ENCODE measurements around the gene AKAP6.

AKAP6 gene

DNA sequence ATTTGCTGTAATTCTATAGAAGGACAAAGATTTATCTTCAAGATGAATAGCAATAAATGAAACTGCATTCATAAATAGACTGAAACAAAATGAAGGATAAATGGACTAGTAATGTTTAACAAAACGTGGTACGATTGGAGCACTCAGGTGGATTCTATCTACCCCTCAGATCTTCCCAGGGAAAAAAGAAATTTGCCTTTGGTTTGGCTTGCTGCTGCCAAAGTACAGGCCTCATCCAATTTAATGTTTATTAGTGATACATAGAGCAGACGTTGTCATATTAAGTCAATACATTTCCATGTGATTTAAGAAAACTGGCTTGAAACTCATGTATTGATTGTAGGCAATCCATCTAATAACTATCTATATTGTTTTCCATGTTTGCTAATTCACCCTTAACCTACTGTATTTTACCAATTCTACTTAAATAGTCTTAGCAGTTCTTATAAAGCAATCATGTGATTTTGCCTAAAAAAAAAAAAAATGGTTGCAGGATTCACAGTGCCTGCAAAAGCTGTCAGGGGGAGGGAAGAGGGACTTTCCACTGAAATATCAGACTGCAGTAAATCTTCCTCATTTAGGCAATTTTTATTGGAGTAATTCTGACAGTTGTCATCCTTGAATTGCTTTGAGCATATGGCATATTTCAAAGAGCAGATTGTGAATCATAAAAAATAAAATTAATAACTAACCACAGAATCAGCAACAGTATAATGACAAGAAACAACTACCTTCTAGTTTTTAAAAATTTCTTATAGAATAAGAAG, 367.4 kb downstream of the AKAP6 start:
- peaks cover 3% of the 10 kb centered on the region; the same call in 1 of the 2 replicates for H3K4me1 ChIP-seq (ENCODE audit: insufficient read depth, low read length)
- no peak overlapping the region for H3K9ac ChIP-seq (ENCODE audit: low read depth, low read length)
- no peak overlapping the region for H3K27ac ChIP-seq (ENCODE audit: low read length)
- no peak overlapping the region for H3K4me3 ChIP-seq (ENCODE audit: low read length)
- no peaks in the 10 kb centered on the region for H3K27me3 ChIP-seq (ENCODE audit: insufficient read depth, low read length)
- H3K36me3 ChIP-seq (ENCODE audit: insufficient read depth, low read depth, low read length), result no peaks in the 10 kb centered on the region
- H3K9me3 ChIP-seq (ENCODE audit: insufficient read depth, low read depth, low read length), result no peaks in the 10 kb centered on the region

DNA sequence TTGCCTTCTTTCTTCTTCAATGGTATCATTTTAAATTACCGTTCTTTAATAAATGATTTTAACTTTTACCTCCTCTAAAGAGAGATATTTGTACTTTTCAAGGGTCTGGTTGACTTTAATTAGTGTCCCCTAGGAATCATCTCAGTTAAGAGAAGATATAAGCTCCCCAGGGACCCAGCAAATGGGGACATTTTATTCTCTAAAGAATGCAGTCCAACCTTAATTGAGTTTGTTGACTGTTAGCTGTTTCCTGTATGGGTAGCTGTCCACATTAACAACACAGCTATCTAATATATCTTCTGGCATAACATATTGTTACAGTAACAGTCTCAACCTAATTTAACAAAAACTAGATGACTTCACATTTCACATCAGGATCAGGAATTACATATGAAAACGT, 368.0 kb downstream of the AKAP6 start:
- H3K9ac ChIP-seq (ENCODE audit: low read depth, low read length), result no peak overlapping the region
- H3K36me3 ChIP-seq (ENCODE audit: insufficient read depth, low read depth, low read length), result no peaks in the 10 kb centered on the region
- peaks cover 3% of the 10 kb centered on the region; the same call in 1 of the 2 replicates for H3K4me1 ChIP-seq (ENCODE audit: insufficient read depth, low read length)
- no peaks in the 10 kb centered on the region for H3K9me3 ChIP-seq (ENCODE audit: insufficient read depth, low read depth, low read length)
- no peaks in the 10 kb centered on the region for H3K27me3 ChIP-seq (ENCODE audit: insufficient read depth, low read length)
- no peak overlapping the region for H3K4me3 ChIP-seq (ENCODE audit: low read length)
- H3K27ac ChIP-seq (ENCODE audit: low read length), result no peak overlapping the region

DNA sequence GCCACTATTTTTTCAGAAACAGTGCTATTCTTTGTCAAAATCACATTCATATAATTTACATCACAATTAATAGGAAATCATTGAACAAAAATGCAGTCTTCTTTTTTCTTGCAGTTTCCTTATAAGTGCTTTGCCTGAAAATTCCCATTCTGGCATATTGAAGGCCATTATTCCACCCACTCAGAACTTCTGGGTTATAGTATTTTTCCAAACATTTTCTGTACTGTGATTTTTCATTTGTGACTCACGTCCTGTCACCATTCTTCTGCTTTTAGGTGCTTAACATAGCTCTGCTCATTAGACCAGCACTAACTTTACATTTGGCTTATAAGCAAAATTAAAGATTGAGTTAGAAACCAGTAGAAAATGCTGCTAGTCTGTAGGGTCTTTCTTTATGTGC, 368.6 kb downstream of the AKAP6 start:
- no peak overlapping the region for H3K4me3 ChIP-seq (ENCODE audit: low read length)
- H3K9ac ChIP-seq (ENCODE audit: low read depth, low read length), result no peak overlapping the region
- H3K27me3 ChIP-seq (ENCODE audit: insufficient read depth, low read length), result no peaks in the 10 kb centered on the region
- no peak overlapping the region for H3K27ac ChIP-seq (ENCODE audit: low read length)
- no peaks in the 10 kb centered on the region for H3K36me3 ChIP-seq (ENCODE audit: insufficient read depth, low read depth, low read length)
- peaks cover 3% of the 10 kb centered on the region; the same call in 1 of the 2 replicates for H3K4me1 ChIP-seq (ENCODE audit: insufficient read depth, low read length)
- H3K9me3 ChIP-seq (ENCODE audit: insufficient read depth, low read depth, low read length), result no peaks in the 10 kb centered on the region

DNA sequence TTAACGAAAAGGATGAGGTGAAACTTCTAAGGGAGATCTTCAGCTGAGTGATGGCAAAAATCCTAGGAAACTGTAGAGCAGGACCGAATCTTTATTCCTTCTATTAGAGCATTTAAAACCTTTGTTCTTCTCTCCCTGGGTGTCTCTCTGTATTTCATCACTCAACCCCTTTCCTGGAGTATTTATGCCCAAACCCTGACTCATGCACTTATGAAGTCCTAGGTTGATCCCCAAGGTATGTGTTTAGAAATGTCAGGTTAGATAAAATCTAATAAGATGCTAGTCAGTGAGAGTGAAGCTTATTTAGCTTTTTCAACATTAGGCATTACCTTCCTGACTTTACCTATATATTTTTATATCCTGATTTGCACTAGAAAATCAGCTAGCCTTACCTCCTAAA, 369.7 kb downstream of the AKAP6 start:
- Histone ChIP-seq H3K9me3 (ENCODE audit: insufficient read depth, low read depth, low read length) (no peaks in the 10 kb centered on the region), H3K4me1 (ENCODE audit: insufficient read depth, low read length) (peaks cover 6% of the 10 kb centered on the region; the same call in 1 of the 2 replicates), H3K9ac (ENCODE audit: low read depth, low read length) (no peak overlapping the region), H3K27ac (ENCODE audit: low read length) (no peak overlapping the region), H3K36me3 (ENCODE audit: insufficient read depth, low read depth, low read length) (no peaks in the 10 kb centered on the region), H3K27me3 (ENCODE audit: insufficient read depth, low read length) (no peaks in the 10 kb centered on the region), H3K4me3 (ENCODE audit: low read length) (no peak overlapping the region)

DNA sequence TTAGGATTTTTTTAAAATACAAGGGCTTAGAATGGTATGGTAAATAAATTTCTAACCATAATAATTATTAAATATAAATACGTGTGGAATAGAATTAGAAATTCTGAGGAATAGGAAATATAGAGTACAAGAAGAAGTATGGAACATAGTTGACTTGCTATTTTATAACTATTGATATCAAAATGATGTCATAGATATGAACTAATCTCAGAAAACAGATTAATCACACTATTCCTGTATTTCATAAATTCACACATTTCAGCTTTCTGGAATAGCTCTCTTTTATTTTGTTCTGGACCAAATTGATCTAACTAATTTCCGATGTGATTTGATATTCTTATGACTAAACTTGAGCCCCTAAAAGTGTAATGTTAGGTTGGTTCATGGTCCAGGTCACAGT, 372.4 kb downstream of the AKAP6 start:
- no peaks in the 10 kb centered on the region for H3K9me3 ChIP-seq (ENCODE audit: insufficient read depth, low read depth, low read length)
- H3K4me1 ChIP-seq (ENCODE audit: insufficient read depth, low read length), result peaks cover 2% of the 10 kb centered on the region; the same call in 1 of the 2 replicates
- H3K36me3 ChIP-seq (ENCODE audit: insufficient read depth, low read depth, low read length), result no peaks in the 10 kb centered on the region
- H3K9ac ChIP-seq (ENCODE audit: low read depth, low read length), result no peak overlapping the region
- H3K4me3 ChIP-seq (ENCODE audit: low read length), result no peak overlapping the region
- no peak overlapping the region for H3K27ac ChIP-seq (ENCODE audit: low read length)
- H3K27me3 ChIP-seq (ENCODE audit: insufficient read depth, low read length), result no peaks in the 10 kb centered on the region

DNA sequence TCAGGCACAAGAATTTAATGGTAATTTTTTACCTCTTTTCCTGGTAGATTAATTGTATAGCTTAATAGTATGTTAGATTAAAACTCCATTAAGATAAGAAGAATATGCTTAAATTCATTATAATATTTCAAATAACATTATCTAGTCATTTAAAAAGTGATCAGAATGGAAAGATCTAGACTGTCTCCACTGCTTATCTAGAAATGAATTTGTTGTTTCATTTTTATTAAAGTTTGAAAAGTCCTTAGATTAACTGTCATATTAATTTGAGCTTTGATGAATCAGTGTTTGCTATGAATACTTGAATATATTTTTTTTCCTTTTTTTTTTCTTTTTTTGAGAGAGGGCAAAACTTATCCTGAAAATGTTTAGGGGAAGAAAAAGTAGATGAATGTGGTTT, 373.0 kb downstream of the AKAP6 start:
- Histone ChIP-seq H3K9me3 (ENCODE audit: insufficient read depth, low read depth, low read length) (no peaks in the 10 kb centered on the region), H3K27me3 (ENCODE audit: insufficient read depth, low read length) (no peaks in the 10 kb centered on the region), H3K9ac (ENCODE audit: low read depth, low read length) (no peak overlapping the region), H3K27ac (ENCODE audit: low read length) (no peak overlapping the region), H3K4me3 (ENCODE audit: low read length) (no peak overlapping the region), H3K36me3 (ENCODE audit: insufficient read depth, low read depth, low read length) (no peaks in the 10 kb centered on the region), H3K4me1 (ENCODE audit: insufficient read depth, low read length) (peaks cover 2% of the 10 kb centered on the region; the same call in 1 of the 2 replicates)

DNA sequence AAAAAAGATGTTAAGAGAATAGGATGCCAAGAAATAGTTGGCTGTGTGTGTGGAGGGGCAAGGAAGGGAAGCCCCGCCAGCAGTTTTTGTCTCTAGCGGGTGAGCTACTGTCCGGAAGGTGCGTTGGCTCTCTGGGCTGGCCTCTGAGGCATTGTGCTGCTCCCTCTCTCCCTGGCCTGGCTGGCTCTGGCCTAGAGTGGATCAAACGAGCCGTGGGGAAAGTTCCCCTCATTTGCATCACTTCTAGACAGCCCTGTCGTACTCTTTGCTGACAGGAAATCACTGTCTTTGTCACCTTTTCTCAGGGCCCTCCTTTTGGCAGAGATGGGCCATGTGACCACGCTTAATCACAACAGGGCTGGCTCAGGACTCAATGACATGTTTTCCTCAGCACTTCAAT, 373.5 kb downstream of the AKAP6 start:
- H3K4me1 ChIP-seq (ENCODE audit: insufficient read depth, low read length), result peaks cover 2% of the 10 kb centered on the region; the same call in 1 of the 2 replicates
- H3K9me3 ChIP-seq (ENCODE audit: insufficient read depth, low read depth, low read length), result no peaks in the 10 kb centered on the region
- no peak overlapping the region for H3K27ac ChIP-seq (ENCODE audit: low read length)
- H3K36me3 ChIP-seq (ENCODE audit: insufficient read depth, low read depth, low read length), result no peaks in the 10 kb centered on the region
- H3K9ac ChIP-seq (ENCODE audit: low read depth, low read length), result no peak overlapping the region
- no peak overlapping the region for H3K4me3 ChIP-seq (ENCODE audit: low read length)
- no peaks in the 10 kb centered on the region for H3K27me3 ChIP-seq (ENCODE audit: insufficient read depth, low read length)

DNA sequence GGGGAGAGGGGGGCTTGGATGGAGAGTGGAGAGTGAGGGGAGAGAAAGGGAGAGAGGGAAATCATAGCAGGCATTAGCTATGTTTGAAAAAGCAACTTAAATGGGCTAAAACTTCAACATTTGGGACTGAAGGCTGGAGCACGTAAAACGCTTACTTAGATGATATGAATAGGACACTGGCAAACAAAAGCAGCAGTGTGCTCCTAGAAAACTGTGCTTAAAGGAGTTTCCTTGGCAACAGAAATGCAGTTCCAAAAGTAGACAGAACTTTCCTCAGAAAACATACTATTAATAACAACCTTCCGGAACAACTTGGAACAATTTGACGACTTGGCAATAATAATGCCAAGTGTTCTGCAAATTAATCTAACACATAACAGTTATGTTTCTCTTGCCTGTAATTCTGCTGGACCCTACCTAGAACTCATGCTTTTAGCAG, 374.1 kb downstream of the AKAP6 start:
- Histone ChIP-seq H3K36me3 (ENCODE audit: insufficient read depth, low read depth, low read length) (no peaks in the 10 kb centered on the region), H3K4me1 (ENCODE audit: insufficient read depth, low read length) (peaks cover 2% of the 10 kb centered on the region; the same call in 1 of the 2 replicates), H3K27me3 (ENCODE audit: insufficient read depth, low read length) (no peaks in the 10 kb centered on the region), H3K27ac (ENCODE audit: low read length) (no peak overlapping the region), H3K9me3 (ENCODE audit: insufficient read depth, low read depth, low read length) (no peaks in the 10 kb centered on the region), H3K4me3 (ENCODE audit: low read length) (no peak overlapping the region), H3K9ac (ENCODE audit: low read depth, low read length) (no peak overlapping the region)

DNA sequence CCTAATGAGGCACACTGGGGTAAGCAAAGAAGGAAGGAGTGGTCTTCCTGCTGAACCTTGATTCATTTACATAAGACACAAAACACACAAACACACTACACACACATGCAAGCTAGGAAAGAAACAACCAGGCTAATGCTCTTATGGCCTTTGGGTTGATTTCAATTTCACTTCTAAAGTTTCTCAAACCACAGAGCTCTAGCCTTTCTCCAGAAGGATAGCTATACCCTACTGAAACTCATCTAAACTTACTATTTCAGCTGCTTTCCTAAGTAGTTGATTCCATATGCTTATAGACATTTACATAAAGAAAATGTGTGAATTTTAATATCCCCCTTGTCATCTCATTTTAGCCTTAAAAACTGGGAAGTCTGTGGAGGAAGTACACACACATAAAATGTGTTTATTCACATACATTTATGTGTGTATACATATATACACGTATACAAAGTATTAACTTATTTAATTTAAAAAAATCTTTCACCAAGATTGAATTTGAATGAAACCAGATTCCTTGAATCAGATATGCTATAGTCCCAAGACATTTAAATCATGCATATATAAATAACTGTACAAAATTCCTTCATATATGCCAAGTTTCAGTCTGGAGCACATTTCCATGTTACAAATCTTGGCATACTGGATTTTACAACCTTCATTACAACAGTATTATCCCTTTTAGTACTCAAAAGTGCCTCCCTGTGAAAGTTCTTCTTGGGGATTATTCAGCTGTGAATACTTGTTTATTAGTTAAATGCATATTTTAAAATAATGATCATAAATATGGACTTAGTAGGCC, 377.8 kb downstream of the AKAP6 start:
- Histone ChIP-seq H3K4me1 (ENCODE audit: insufficient read depth, low read length) (0 out of 2 replicates have a peak, but pooled peaks cover 6% of the 10 kb centered on the region), H3K27me3 (ENCODE audit: insufficient read depth, low read length) (no peaks in the 10 kb centered on the region), H3K36me3 (ENCODE audit: insufficient read depth, low read depth, low read length) (no peaks in the 10 kb centered on the region), H3K9ac (ENCODE audit: low read depth, low read length) (no peak overlapping the region), H3K27ac (ENCODE audit: low read length) (no peak overlapping the region), H3K4me3 (ENCODE audit: low read length) (no peak overlapping the region), H3K9me3 (ENCODE audit: insufficient read depth, low read depth, low read length) (no peaks in the 10 kb centered on the region)

DNA sequence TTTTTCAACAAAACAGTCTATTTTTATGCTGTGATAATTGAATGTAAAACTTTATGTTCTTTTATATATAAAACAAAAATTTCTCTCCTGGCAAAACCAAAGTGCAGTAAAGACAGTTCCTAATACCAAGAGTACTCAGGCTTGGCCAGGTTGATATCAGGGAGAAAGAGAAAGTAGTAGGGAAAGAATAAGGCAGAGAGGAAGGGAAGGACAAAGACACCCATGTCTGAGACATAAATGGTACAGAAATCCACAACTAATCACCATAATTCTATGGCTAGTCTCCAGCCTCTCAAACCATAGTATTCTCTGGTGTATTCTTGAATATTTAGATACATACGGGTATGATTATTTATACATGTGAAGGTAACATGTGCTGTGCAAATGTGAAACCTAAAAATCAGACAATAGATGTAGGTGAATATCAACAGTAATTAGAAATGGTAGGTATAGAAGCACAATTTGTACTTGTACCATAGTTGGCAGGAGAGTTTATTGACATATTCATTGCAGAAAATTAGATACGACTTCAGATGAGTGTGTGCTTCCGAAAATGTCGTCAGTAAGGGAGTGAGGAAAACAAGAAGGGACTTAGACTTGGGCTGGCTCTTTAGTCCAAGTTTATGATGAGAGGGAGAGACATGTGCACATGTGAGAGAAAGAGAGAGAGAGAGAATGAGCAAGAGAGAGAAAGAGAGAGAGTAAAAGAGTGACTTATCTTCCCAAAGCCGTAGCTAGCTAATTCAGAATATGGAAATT, 378.8 kb downstream of the AKAP6 start:
- no peaks in the 10 kb centered on the region for H3K9me3 ChIP-seq (ENCODE audit: insufficient read depth, low read depth, low read length)
- H3K4me3 ChIP-seq (ENCODE audit: low read length), result no peak overlapping the region
- no peaks in the 10 kb centered on the region for H3K27me3 ChIP-seq (ENCODE audit: insufficient read depth, low read length)
- no peak overlapping the region for H3K27ac ChIP-seq (ENCODE audit: low read length)
- H3K4me1 ChIP-seq (ENCODE audit: insufficient read depth, low read length), result 0 out of 2 replicates have a peak, but pooled peaks cover 6% of the 10 kb centered on the region
- H3K9ac ChIP-seq (ENCODE audit: low read depth, low read length), result no peak overlapping the region
- H3K36me3 ChIP-seq (ENCODE audit: insufficient read depth, low read depth, low read length), result no peaks in the 10 kb centered on the region

DNA sequence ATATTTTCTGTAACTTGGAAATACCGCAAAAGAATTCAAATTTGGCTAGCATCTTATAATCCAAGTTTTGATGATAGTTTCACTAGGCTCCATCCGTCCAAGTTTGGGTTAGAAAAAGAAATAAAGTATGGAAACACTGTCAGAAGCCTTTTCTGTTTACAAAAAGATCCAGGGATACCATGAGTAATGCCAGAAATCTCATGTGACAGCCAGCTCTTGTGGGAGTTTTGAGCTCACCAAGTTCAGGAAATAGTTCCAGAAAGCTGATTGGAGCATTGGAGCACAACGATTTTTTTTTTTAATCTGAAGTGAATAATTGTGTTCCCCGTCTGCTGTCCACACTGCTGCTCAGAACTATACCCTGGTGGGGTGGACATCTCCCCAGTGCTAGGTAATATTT, 379.9 kb downstream of the AKAP6 start:
- Histone ChIP-seq H3K4me1 (ENCODE audit: insufficient read depth, low read length) (0 out of 2 replicates have a peak, but pooled peaks cover 4% of the 10 kb centered on the region), H3K36me3 (ENCODE audit: insufficient read depth, low read depth, low read length) (no peaks in the 10 kb centered on the region)

More for the DNA sequence above, 379.9 kb downstream of the AKAP6 start:
- H3K4me3 ChIP-seq (ENCODE audit: low read length), result no peak overlapping the region
- no peak overlapping the region for H3K27ac ChIP-seq (ENCODE audit: low read length)
- H3K9ac ChIP-seq (ENCODE audit: low read depth, low read length), result no peak overlapping the region
- H3K27me3 ChIP-seq (ENCODE audit: insufficient read depth, low read length), result no peaks in the 10 kb centered on the region
- no peaks in the 10 kb centered on the region for H3K9me3 ChIP-seq (ENCODE audit: insufficient read depth, low read depth, low read length)

Measured in iPS-20b (cell line).